Transverse colon (tissue), 3 donors: Measurements from ENCODE around the gene ETNPPL.

Experiments used
- EP300 ChIP-seq: sonication (generic); formaldehyde crosslinking; IDR thresholded peaks from one replicate; pipeline ENCODE4 v1.6.1; 2017; ENCODE audit warnings: antibody characterized with exemption, low read depth
- TF ChIP-seq, protein P1 (sequence below), 5 experiments: fragments of 200-600 bp in 3 of 5; fragments of 450-650 bp in 2 of 5; sonication (generic) in 3 of 5; IDR thresholded peaks; 1 replicate in 2 of 5; 2 replicates in 3 of 5; pipeline ENCODE4 v1.5.1; 2016 to 2017; ENCODE audit warnings: antibody characterized with exemption in 5 of 5, inconsistent platforms in 3 of 5, mild to moderate bottlenecking in 2 of 5, moderate library complexity in 1 of 5

GRCh38 chr4:108786351-108786750 is 23.5 kb upstream of the ETNPPL start:
- TF ChIP-seq, protein P1, sequence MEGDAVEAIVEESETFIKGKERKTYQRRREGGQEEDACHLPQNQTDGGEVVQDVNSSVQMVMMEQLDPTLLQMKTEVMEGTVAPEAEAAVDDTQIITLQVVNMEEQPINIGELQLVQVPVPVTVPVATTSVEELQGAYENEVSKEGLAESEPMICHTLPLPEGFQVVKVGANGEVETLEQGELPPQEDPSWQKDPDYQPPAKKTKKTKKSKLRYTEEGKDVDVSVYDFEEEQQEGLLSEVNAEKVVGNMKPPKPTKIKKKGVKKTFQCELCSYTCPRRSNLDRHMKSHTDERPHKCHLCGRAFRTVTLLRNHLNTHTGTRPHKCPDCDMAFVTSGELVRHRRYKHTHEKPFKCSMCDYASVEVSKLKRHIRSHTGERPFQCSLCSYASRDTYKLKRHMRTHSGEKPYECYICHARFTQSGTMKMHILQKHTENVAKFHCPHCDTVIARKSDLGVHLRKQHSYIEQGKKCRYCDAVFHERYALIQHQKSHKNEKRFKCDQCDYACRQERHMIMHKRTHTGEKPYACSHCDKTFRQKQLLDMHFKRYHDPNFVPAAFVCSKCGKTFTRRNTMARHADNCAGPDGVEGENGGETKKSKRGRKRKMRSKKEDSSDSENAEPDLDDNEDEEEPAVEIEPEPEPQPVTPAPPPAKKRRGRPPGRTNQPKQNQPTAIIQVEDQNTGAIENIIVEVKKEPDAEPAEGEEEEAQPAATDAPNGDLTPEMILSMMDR (IDR thresholded peaks at IDR 0.05), result no peak
- TF ChIP-seq EP300, result no peak
